ENCODE results near the gene SULF2.

The SULF2 gene

GRCh38 chr20:47682028-47682783, 103.1 kb downstream of the SULF2 start:
- no peak for DNase-seq

DNA sequence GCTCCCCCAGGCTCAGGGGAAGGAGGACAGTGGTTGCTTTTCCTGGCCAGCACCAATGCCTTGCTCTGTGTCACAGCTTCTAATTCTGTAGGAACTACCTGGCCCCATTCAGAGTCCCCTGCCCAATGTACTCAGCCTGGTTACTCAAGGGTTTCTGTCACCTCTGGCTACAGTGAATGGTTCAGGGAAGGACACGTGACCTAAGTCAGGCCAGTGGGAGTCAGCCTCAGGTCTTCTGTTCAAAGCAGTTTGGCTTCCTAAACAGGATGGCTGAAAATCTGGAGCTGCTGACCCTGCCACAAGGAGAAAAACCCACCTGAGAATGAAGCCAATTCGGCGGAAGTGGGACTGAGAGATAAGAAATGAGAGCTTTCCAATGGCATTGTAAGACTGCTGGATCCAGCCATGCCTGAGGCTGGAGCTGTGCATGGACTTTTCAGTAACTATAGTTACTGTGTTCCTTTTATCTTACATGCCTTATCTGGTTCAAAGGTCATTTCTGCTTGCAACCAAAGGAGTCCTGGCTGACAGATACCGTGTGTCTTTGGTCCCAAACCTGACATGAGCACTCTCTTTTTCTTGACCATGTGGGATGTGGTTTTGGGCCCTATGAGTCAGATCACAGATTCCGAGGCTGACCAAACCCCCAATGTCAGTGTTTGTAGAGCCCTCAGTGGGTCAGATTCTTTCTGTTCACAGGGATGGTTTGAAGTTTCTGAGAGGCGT, 104.3 kb downstream of the SULF2 start:
- DNase-seq: no peak

GRCh38 chr20:47679462-47679861, 105.8 kb downstream of the SULF2 start:
- no peak for DNase-seq

GRCh38 chr20:47678536-47678935, 106.7 kb downstream of the SULF2 start:
- no peak for DNase-seq

DNA sequence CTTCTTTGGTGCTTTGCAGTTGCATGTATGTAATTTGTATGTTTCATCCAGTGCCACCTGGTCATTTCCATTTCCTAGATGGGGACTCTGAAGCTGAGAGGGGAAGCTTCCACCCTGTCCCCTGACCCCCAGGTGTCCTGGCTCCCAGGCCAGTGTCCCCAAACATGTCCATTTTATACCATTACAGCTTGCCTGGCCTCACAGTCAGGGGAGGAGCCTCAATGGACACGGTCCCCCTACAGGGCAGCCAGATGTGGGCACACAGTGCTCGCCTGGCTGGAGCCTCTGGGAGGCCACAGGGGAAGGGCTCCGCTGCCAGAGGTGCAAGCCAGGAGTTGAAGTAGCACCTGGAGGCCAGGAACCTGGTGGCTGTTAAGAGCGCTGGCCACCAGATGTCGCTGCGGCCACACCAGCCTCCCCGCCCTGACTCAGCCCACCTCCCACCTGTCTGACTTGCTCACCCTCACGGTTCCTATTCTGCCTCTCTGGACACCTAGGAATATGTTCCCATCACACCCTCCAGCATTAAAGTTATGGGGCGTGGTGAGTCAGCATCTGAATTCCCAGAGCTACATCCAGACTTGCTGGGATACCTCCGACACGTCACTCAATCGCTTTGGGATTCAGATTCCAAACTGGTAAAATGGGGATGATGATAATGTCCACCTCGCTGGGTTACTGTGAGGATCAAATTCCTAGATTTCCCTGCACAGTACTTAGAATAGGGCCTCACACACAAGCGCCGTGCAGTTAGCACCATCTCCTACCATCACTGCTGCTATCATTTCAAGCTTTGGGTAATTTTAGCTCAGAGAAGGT, 107.4 kb downstream of the SULF2 start:
- peak in 4 of 5 experiments; percentile 11 to 61 (median 39) for DNase-seq

GRCh38 chr20:47676912-47677634, 108.2 kb downstream of the SULF2 start:
- peak in 1 of 5 experiments; percentile 67 for DNase-seq

- DNase-seq: no peak
Measured at GRCh38 chr20:47676219-47676721, 109.0 kb downstream of the SULF2 start.

DNA sequence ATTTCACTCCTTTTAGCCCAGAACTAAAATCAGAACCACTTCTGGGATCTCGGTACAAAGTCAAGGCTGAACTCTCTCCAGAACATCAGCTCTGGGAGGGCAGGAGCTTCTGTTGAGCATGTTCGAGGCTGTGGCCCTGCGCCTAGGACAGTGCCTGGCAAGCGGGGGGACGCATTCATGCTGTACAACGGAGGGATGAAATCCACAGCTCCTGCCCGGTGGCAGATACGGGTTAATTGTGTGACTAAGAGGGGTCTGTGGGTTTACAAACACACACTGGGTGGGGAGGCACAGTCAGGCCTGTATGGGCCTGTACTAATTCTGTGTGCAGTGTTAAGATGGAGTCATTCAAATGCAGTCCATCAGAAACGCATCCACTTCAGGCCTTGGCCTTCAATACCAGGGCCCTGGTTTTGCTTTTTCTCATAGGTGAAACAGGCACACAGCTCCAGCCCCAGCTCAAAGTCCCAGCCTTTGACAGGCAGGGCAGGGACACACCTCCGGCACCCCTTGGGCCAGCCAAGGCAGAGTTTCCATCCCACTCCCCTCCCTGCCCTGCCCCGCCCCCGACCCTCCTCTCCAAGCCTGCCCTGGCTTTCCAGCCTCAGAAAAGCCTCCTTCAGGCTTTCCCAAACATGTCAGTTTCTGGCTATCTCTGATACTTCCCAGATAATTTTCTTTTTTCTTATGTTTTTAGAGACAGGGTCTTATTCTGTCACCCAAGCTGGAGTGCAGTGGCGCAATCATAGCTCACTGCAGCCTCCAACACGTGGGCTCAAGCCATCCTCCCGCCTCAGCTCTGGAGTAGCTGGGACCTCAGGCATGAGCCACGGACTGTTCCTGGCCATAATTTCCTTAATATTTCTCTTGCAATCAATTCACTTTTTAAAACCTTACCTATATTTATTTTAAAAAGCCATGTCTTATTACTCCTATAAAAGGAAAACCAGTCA, 109.8 kb downstream of the SULF2 start:
- DNase-seq: no peak

DNA sequence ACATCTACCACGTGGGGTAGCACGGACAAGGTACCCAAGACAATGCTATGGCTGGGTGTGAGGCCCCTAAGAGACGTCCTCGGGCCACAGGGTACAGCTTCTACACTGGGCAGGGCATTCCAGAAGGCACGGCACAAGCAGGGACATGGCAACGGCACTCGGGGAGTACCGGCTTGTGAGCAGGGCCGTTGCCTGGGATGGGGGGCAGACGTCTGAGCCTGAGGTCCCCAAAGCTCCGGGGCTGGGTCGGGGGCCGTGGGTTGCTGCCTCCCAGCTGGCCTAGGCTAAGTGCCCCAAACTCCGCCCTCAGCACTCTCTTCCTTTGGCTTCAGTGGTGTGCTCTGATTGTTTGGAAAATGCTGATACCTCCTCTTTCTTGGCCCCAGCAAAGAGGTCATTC, 110.6 kb downstream of the SULF2 start:
- DNase-seq: no peak

DNA sequence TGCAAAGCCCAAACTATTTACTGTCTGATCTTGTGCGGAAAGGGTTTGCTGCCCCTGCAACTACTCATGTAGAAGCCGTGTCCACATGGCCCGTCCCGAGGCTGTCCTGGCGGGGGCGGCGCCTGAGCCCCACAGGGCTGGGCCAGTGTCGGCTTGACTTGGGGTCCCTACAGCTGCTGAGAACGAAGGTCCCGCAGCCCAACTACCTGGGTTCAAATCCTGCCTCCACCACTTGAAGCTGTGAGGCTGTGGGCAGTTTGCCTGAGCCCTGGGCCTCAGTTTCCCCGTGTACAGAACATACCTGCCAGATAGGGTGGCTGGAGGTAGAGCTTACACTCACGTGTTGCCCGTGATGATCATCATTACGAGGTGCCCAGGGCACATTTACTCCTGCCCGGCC, 111.1 kb downstream of the SULF2 start:
- no peak for DNase-seq

DNA sequence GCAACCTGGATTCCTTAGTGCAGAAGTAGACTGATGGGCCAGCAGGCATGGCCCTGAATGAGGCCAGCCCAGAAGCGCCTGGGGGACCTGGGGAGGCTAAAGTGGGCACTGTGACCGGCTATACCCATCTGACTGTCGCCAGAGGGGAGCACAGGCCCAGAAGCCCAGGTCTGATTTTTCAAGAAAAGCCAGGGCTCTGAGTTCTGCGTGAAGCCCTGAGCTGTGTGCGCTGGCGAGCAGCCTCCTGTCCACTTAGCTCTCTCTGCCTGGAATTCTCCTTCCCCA, 111.7 kb downstream of the SULF2 start:
- DNase-seq: no peak

GRCh38 chr20:47672886-47673670, 112.2 kb downstream of the SULF2 start:
- no peak for DNase-seq

- DNase-seq: no peak
Measured at GRCh38 chr20:47672166-47672565, 113.1 kb downstream of the SULF2 start.

DNA sequence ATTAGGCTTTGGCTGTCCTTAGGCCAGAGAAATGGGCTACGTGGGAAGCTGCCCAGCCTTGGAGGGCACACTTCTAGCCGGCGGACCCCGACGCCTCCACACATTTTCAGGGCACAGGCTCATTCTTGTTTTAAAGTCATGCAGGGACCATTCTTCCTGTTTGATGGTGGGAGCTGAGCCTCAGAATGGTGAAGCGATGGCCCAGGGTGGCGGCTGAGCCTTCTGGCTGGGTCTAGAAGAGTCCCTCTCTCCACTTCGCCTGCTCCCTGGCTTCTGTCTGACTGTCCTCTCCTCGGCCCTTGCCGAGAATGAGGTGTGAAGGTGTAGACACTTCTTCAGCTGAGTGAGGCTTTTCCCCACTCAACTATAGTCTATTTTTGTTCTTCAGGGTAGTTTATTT, 114.4 kb downstream of the SULF2 start:
- no peak for DNase-seq

GRCh38 chr20:47669927-47670890, 115.1 kb downstream of the SULF2 start:
- DNase-seq: no peak

- DNase-seq: no peak
Measured at GRCh38 chr20:47669489-47669888, 115.8 kb downstream of the SULF2 start.

GRCh38 chr20:47669152-47669425, 116.2 kb downstream of the SULF2 start:
- no peak for DNase-seq

GRCh38 chr20:47668313-47669151, 116.7 kb downstream of the SULF2 start:
- no peak for DNase-seq

All from T-helper 2 cell (primary cell).